Measurements from ENCODE around the gene SPON1. TPM values are rescaled to one million over a fixed set of nuclear protein-coding genes. Genes with fewer than 3 reads are reported as not detected.

Gene SPON1
- total and polyA plus RNA-seq, 2 of the 8 experiments (the other 6 are each of a cell fraction or from before 2014, with no cell fraction given): 1.5 to 5.4 TPM

DNA sequence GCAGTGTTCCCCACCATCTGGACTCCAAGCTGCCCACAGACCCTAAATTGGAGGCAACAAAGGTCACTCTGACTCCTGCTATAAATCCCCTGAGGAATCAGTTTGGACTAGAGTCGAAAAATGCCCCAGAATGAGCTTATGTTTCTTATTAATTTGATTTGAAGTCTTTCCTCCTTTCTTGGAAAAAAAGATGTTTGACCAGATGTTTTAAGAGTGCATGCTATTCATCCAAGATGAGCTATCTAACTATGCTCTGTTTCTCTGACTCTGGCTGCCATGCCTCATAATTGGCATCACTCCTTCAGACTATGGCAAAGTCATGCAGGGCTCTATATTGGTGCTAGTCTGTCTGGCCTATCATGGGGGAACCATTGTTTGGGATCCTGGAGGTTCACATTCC lies 174.0 kb downstream of the SPON1 start:
- Histone ChIP-seq H3K56ac (replicated peaks; ENCODE audit: insufficient read length, low read depth, low read length) (no peak overlapping the region), H3K27me3 (replicated peaks in 1 of 4; ENCODE audit: control insufficient read depth in 3 of 4, extremely low read depth in 1 of 4, insufficient read depth in 3 of 4, low read length in 3 of 4) (peaks cover 0 to 2% (median 0%) of the 10 kb centered on the region in 4 experiments; a peak in 1 of 7 replicates), H2AFZ (ENCODE audit: low read length) (no peak overlapping the region), H2BK120ac (replicated peaks; ENCODE audit: low read depth, low read length) (no peak overlapping the region), H3K4me3 (ENCODE audit: extremely low read depth in 1 of 4, insufficient read depth in 2 of 4, low read depth in 3 of 4, low read length in 4 of 4) (no peak overlapping the region), H2BK15ac (ENCODE audit: low read length) (no peak overlapping the region), H3K14ac (ENCODE audit: insufficient read length) (no peak overlapping the region), H3K23me2 (ENCODE audit: low read depth, low read length) (no peaks in the 10 kb centered on the region), H3K9ac (replicated peaks in 1 of 4; ENCODE audit: extremely low read depth in 1 of 4, low read depth in 3 of 4, low read length in 3 of 4) (no peak overlapping the region), H4K20me1 (replicated peaks in 1 of 2; ENCODE audit: control insufficient read depth in 1 of 2, insufficient read depth in 2 of 2, low read length in 2 of 2) (no peaks in the 10 kb centered on the region), H2AK5ac (ENCODE audit: low read depth, low read length) (no peak overlapping the region), H2BK20ac (ENCODE audit: low read length) (no peak overlapping the region), H2BK5ac (ENCODE audit: low read depth, low read length) (no peak overlapping the region), H3K18ac (ENCODE audit: extremely low read depth, low read length) (no peak overlapping the region), H4K8ac (ENCODE audit: extremely low read depth, insufficient read depth, low read length) (no peak overlapping the region), H3K23ac (ENCODE audit: insufficient read length) (no peak overlapping the region), H4K5ac (ENCODE audit: insufficient read length, low read depth, low read length) (no peak overlapping the region), H3K27ac (ENCODE audit: low read depth, low read length) (no peak overlapping the region), H3K79me2 (ENCODE audit: control insufficient read depth in 1 of 2, insufficient read depth in 2 of 2, low read length in 2 of 2) (no peaks in the 10 kb centered on the region), H3K79me1 (ENCODE audit: low read depth, low read length) (no peaks in the 10 kb centered on the region), H3K9me3 (ENCODE audit: insufficient read depth in 2 of 2, low read depth in 1 of 2, low read length in 1 of 2) (no peaks in the 10 kb centered on the region), H3K4me1 (replicated peaks in 1 of 4; ENCODE audit: control insufficient read depth in 3 of 4, insufficient read depth in 4 of 4, low read length in 3 of 4) (no peaks in the 10 kb centered on the region; a peak in 1 of 7 replicates), H2BK12ac (ENCODE audit: low read depth, low read length) (no peak overlapping the region), H4K91ac (replicated peaks; ENCODE audit: insufficient read length, low read length) (no peak overlapping the region), H3K36me3 (ENCODE audit: control insufficient read depth in 2 of 4, insufficient read depth in 4 of 4, low read length in 3 of 4) (no peaks in the 10 kb centered on the region), H3K4me2 (ENCODE audit: insufficient read depth in 1 of 2, low read depth in 2 of 2, low read length in 2 of 2) (no peak overlapping the region), H3K4ac (replicated peaks; ENCODE audit: insufficient read length, low read depth, low read length) (no peak overlapping the region)
- FAIRE-seq (no peak), DNase-seq (ENCODE audit: low read depth in 1 of 2, low spot score in 2 of 2) (no peak)
- 95% methylated on average over 1 of the region's 1 CpG; no CpG with 5 or more reads in 1 of the 2 experiments for WGBS, 2 experiments (ENCODE audit: extremely low coverage in 1 of 2, insufficient coverage in 1 of 2, insufficient read length in 1 of 2, insufficient replicate concordance in 2 of 2, low coverage in 1 of 2, low lambda C conversion rate in 2 of 2, missing lambda C conversion rate in 1 of 2)
- ChIA-PET CTCF (ENCODE audit: partially characterized antibody) (interaction anchor here (0.9 to 1.7 kb wide), 4 partner anchors 12 to 367 kb away, joined by 3 to 5 read pairs (median 4); no protein-coding TSS in a partner anchor), POLR2A (ENCODE audit: partially characterized antibody) (no interaction called here)
